Cerebellar nuclear complex (tissue), 1 donor: ENCODE results near the gene RELB.
A peak's percentile ranks its signal among the peaks of the same experiment; 100 is the strongest.

Experiments
- DNase-seq, 2 experiments: peaks; one replicate each; lab custom pipeline; 2025; lab: John Stamatoyannopoulos, UW

The RELB gene

GRCh38 chr19:45023048-45023447, 21.8 kb downstream of the RELB start:
- DNase-seq = no peak

DNA sequence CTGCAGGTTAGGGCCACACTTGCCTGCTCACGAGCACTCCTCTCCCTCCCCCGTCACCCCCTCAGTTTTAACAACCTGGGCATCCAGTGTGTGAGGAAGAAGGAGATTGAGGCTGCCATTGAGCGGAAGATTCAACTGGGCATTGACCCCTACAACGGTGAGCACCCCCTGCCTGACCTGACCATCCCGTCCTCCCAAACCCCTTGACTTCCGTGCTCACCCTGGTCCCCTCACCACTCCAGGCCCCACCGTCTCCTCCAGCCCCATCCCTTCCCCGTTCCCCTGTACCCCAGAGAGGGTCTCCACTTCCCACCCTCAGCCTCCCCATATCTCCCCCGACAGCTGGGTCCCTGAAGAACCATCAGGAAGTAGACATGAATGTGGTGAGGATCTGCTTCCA, 24.0 kb downstream of the RELB start:
- DNase-seq = no peak

GRCh38 chr19:45027371-45027770, 26.1 kb downstream of the RELB start:
- no peak for DNase-seq

DNA sequence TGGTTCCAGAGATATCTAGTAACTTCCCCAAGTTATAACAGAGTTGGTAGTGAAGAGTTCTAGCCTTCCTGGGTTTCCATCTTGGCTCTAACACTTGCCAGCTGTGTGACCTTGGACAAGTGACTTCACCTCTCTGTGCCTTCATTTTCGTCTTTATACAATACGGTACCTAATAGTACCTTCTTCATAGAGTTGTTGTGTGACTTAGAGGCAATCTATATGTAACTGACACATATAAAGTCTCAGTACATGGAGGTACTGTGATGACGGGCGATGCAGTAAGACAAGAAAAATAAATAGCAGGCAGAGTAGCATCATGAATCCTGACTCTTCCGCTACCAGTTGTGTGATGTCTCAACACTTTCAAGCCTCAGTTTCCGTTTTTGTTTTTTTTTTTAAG, 29.6 kb downstream of the RELB start:
- no peak for DNase-seq

GRCh38 chr19:45032421-45032820, 31.2 kb downstream of the RELB start:
- DNase-seq = no peak

- no peak for DNase-seq
These were observed 34.5 kb downstream of the RELB start for GRCh38 chr19:45035755-45036154.

DNA sequence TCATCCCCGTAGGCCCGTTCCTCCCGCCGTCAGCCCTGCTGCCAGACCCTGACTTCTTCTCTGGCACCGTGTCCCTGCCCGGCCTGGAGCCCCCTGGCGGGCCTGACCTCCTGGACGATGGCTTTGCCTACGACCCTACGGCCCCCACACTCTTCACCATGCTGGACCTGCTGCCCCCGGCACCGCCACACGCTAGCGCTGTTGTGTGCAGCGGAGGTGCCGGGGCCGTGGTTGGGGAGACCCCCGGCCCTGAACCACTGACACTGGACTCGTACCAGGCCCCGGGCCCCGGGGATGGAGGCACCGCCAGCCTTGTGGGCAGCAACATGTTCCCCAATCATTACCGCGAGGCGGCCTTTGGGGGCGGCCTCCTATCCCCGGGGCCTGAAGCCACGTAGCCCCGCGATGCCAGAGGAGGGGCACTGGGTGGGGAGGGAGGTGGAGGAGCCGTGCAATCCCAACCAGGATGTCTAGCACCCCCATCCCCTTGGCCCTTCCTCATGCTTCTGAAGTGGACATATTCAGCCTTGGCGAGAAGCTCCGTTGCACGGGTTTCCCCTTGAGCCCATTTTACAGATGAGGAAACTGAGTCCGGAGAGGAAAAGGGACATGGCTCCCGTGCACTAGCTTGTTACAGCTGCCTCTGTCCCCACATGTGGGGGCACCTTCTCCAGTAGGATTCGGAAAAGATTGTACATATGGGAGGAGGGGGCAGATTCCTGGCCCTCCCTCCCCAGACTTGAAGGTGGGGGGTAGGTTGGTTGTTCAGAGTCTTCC, 36.3 kb downstream of the RELB start:
- DNase-seq = no peak

DNA sequence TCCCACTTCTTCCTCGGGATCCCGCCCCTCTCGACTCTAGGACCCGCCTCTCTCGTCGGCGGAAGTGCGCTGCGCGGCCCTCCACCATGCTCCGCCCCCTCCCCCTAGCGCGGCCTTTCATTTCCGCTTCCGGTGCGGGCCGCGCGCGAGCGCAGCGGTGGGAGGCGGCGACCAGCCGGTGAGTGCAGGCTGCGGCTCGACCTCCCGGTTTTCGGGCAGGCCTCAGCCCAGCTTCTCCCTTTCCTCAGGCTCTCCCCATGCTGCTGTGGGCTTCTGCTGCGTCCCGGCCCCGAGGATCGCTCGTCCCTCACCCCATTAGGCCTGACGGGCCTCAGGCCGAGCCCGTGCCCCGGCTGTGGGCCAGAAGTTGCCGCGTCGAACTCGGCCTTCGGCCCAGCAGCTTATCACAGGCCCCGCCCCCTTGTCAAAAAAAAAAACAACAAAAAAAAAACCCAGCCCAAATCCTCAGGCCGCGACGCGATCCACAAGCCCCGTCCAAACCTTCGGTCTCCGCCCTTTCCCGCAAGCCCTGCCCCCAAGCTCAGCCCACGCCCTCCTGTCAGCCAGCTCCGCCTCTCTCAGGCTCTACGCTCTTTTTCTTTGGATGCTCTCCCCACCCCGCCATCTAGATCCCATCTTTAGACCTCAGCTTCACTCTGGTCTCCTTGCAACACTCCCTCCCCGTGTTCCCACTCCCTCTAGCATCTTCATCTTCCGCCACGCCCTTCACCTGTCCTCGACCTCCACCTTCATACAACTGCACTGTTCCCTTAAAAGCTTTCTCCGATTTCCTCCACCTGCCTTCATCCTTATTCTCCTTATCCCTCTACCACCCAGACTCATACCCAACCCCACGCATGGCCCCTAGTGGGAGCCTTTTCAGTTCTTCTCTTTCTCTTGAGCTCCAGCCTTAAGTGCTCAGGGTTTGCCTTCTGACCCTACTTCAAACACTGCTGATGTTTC, 37.9 kb downstream of the RELB start, which contains the start of gene CLASRP:
Gene CLASRP, plus strand, starts transcription at position 115 of the 963 bp plus-strand sequence. CDS start 1,168 bp downstream, outside the sequence.
- peak in 1 of 2 experiments; percentile 61 for DNase-seq

GRCh38 chr19:45040059-45040771, 39.0 kb downstream of the RELB start:
- no peak for DNase-seq

- DNase-seq = no peak
These were observed 39.9 kb downstream of the RELB start for GRCh38 chr19:45041125-45041524.

- no peak for DNase-seq
These were observed 44.5 kb downstream of the RELB start for GRCh38 chr19:45045671-45046353.

- DNase-seq = no peak
These were observed 45.1 kb downstream of the RELB start for GRCh38 chr19:45046355-45046754.

DNA sequence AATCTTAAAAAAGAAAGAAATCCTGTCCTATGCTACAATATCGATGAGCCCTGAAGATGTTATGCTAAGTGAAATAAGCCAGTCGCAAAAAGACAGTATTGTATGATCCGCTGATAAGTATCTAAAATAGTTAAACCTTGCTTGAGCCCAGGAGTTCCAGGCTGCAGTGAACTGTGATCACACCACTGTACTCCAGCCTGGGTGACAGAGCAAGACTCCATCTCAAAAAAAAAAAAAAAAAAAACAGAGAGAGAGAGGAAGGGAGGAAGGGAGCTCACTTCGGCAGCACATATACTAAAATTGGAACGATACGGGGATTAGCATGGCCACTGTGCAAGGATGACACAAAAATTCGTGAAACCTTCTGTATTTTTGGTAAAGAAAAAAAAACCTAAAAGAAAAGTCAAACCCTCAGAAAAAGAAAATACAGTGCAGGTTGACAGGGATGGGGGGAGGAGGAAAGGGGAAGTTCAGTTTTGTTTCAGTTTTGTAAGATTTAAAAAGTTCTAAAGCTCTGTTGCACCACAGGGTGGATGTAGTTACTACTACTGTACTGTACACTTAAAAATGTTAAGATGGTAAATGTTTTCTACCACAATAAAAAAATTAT, 46.0 kb downstream of the RELB start:
- no peak for DNase-seq

DNA sequence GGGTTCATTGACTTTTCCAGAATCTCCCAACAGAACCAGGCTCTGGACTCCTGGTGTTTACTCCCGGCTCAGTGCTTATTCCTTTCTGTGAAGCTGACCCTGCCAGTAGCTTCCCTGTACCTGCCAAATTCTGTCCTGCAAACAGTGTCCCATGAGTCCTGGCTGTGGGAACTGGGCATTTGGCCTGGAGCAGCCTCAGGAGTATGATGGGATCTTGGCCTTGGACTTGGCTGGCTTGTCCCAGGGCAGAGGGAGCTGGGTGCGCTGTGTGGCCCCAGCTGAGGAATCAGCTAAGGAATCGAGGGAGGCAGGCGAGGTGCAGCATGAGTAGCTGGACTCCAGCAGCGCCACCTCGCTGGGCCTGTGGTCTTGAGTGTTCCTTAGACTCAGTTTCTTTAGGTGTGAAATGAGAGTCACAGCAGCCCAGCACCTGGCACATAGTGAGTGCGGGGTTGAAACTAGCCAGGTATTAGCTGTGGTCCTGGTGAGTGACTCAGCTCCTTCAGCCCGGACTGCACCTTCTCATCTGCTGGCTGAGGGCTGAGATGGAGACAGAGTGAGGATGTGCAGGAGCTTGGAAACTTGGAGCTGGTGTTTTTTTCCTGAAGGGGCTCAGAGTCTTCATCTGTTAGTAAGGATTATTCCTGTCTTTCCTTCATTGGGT, 47.9 kb downstream of the RELB start:
- no peak for DNase-seq

- no peak for DNase-seq
These were observed 48.8 kb downstream of the RELB start for GRCh38 chr19:45050036-45050435.

DNA sequence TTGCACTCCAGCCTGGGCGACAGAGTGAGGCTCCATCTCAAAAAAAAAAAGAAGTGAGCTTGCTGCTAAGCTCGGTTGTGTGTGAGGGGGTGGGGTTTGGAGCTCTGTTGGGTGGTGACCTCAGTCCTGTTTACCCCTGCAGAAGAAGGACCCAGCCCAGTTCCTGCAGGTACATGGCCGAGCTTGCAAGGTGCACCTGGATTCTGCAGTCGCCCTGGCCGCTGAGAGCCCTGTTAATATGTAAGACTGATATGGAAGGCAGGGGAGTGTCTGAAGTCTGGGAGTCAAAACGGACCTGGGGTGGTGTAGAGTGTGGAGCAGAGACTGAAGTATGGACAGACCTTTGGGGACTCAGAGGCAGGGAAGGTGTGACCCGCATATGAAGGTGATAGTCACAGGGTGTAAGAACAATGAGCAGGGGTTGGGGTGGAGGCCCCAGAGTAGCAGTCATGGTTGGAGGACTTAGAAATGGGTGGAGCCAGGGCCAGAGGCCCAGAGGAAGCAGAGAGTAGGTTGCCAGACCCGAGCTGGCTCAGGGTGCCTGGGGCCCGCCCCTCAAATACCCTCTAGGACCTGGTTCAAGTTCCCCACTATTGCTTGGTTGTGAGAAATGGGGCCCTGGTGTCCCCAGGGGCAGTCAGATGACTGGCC, 50.8 kb downstream of the RELB start:
- DNase-seq = no peak

- DNase-seq = no peak
These were observed 55.6 kb downstream of the RELB start for GRCh38 chr19:45056831-45057230.

- no peak for DNase-seq
These were observed 56.2 kb downstream of the RELB start for GRCh38 chr19:45057444-45057843.

GRCh38 chr19:45058622-45059159, 57.4 kb downstream of the RELB start:
- DNase-seq = no peak
